Urothelium cell line (cell line): ENCODE measurements around the gene PARD3B.
A peak's percentile ranks its signal among the peaks of the same experiment; 100 is the strongest.

Experiments
- DNase-seq: peaks from one replicate; pipeline ENCODE4 v3.0.0; 2011; ENCODE audit warnings: low spot score, mixed read lengths
- FAIRE-seq: peaks from 2 replicates; lab custom pipeline; 2011; peaks lifted over from hg19 to GRCh38; lab: Jason Lieb, UNC

Gene PARD3B

GRCh38 chr2:204933735-204934374 lies 388.6 kb downstream of the PARD3B start:
- FAIRE-seq = no peak

DNA sequence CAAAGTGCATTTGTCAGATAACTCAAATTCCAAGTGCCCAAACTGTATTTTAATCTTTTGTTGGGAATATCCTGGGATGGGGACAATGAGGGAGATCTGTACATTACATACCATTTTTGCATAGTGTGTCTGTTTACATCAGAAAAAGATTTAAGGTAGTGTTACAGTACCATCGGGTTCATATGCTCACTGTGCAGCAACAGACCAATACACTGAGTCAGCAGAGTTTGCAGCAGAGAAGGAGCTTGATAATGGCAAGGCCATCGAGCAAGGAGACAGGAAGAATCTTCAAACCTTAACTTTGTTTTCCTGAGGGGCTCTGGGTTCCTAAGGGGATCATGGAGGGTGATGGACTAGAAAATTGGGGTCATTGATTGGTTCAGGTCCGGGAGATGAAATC lies 399.7 kb downstream of the PARD3B start:
- FAIRE-seq (no peak), DNase-seq (no peak)

More at GRCh38 chr2:204933735-204934374, 388.6 kb downstream of the PARD3B start:
- DNase-seq = no peak

- DNase-seq (no peak), FAIRE-seq (no peak)
These were observed 400.1 kb downstream of the PARD3B start for GRCh38 chr2:204945376-204945775.

DNA sequence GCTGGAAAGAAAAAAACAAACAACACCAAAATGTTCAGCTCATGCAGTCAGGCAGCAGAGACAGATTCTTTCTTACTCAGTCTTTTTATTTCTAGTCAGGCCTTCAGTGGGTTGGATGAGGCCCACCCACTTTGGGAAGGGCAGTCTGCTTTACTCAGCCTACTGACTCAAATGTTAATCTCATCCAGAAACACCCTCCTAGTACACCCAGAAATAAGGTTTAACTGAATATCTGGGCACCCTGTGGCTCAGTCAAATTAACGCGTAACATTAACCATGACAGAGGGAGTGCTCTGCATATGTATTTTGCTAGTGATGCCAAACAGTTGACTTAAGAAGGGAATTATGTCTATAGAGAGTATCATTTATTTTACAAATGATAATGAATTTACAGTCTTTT lies 401.6 kb downstream of the PARD3B start:
- no peak for DNase-seq
- no peak for FAIRE-seq

GRCh38 chr2:204947405-204947804 lies 402.1 kb downstream of the PARD3B start:
- DNase-seq = no peak
- FAIRE-seq = no peak

- DNase-seq (no peak), FAIRE-seq (no peak)
These were observed 402.9 kb downstream of the PARD3B start for GRCh38 chr2:204948024-204948763.

DNA sequence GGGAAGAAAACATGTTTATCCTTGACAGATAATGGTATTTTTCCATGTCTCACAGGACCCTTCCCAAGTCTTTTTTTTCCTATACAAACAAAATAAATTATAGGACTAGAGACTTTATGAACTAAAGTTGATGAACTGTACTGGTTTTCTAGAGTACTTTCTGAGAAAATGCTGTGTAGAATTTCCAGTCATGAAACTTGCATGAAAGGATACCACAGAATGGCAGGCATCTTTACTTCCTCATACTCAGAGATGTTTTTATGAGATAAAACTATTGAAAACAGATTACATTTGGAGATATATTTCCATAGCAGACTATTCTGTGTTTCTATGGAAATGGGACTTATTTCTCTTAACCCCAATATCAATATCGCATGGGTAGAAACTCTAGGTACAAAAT lies 403.5 kb downstream of the PARD3B start:
- DNase-seq (no peak), FAIRE-seq (no peak)

DNA sequence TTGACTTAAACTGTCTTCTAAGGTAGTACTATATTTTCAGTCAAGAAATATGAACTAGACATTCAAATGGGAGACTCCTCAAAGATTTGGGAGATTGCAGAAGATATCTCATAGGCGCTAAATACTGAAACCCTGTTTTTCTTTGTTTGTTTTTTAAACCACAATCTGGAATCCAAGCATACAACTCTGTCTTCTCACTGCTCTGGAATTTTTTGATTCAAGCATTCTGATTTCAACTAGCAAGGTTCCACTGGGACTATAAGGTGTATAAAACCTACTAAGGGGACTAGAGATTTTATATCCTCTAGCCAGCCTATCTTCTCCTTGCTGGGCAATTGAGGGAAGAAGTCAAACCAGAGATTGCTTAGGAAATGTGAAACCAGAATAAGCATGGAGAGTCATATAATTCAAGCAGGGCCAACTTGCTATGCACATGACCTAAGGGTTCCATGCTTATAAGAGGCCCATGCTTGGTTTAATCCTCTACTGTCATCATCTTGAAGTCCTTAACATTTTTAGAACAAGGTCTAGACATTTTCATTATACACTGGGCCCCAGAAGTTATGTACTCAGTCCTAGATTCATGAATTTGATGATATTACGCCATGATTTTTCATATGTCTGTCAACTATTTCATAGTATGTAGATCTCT lies 405.5 kb downstream of the PARD3B start:
- no peak for FAIRE-seq
- peak; percentile 23 for DNase-seq

- FAIRE-seq = no peak
- no peak for DNase-seq
These were observed 413.1 kb downstream of the PARD3B start for GRCh38 chr2:204958371-204958770.

- no peak for DNase-seq
- no peak for FAIRE-seq
These were observed 419.1 kb downstream of the PARD3B start for GRCh38 chr2:204964414-204964813.

- FAIRE-seq (no peak), DNase-seq (no peak)
These were observed 421.0 kb downstream of the PARD3B start for GRCh38 chr2:204966245-204966644.

- DNase-seq (no peak), FAIRE-seq (no peak)
These were observed 422.1 kb downstream of the PARD3B start for GRCh38 chr2:204967199-204967960.

GRCh38 chr2:204971206-204971907 lies 426.1 kb downstream of the PARD3B start:
- FAIRE-seq = no peak

GRCh38 chr2:204972161-204972560 lies 426.9 kb downstream of the PARD3B start:
- FAIRE-seq = no peak

More at GRCh38 chr2:204971206-204971907, 426.1 kb downstream of the PARD3B start:
- DNase-seq = no peak

DNA sequence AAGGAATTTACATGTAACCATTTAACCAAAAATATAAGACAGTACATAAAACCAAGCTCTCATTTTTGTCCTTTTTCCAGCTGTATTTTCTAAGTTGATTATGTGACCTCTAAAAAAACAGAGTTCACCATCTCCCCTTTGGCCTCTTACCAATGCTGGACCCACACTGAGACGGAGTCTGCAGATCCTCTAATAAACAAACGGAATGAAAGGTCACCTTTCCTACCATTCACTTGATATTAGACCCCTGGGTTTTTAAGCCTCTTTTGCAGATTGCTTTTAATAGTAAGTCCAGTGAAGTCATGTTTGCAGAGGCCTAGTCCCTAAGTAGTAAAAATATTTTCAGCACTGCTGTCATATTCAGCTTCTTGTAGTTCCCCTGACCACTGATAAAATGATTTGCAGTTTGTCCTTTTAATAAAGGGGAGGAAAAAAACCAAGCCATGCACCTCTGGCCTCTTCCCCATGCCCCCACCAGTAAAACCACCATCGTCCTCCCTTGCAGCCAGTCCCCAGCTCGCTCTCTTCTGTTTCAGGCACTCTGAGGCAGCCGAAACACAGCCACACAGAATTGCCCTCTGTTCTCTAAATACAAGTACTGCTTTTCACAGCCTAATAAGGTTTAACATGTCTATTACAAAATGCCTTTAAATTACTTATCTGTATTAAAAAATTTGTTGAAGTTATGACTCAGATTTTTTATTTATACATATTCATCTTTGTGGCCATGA lies 427.5 kb downstream of the PARD3B start:
- FAIRE-seq (no peak), DNase-seq (no peak)

More at GRCh38 chr2:204972161-204972560, 426.9 kb downstream of the PARD3B start:
- no peak for DNase-seq

- DNase-seq (no peak), FAIRE-seq (no peak)
These were observed 428.3 kb downstream of the PARD3B start for GRCh38 chr2:204973616-204974015.

GRCh38 chr2:204974487-204974886 lies 429.2 kb downstream of the PARD3B start:
- DNase-seq (no peak), FAIRE-seq (no peak)

GRCh38 chr2:204977914-204978313 lies 432.6 kb downstream of the PARD3B start:
- no peak for DNase-seq
- no peak for FAIRE-seq

DNA sequence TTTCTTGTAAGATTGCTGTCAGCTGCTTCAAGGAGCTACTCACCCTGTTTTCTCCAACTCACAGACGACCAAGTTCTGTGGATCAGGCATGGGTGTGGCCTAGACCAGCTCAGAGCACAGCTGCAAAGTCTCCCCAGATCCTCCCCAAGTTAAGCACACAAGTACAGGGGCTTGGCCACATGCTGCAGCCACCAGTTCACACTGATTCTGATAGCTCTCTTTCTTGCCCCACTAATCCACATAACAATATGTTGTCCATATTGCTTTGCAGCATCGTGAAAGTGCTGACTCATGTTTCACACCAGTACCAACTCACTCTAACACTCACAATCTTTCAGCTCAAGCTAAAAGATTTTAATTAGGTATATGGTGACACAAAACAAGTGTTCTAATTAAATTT lies 437.0 kb downstream of the PARD3B start:
- no peak for FAIRE-seq

DNA sequence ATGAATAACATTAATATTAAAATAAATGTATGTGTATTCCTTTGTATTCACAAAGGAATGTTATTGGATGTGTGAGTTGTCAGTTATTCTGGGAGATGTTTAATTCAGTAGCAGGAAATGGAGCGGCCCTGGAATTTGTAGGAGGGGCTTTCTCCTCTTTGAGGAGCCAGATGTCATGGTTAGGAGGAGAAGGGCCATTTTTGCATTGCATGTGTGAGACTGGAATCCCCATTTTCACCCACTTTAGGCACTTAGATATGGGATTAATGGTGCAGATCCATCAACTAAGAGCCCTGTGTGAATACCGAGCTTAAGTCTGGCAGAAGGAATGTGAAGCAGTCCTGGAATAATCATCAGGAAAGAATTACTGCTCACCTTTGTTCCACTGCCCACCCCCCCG lies 439.2 kb downstream of the PARD3B start:
- no peak for FAIRE-seq
- no peak for DNase-seq

More for the DNA sequence above, 437.0 kb downstream of the PARD3B start:
- DNase-seq = no peak
